Limb (tissue), 2 donors: Measurements from ENCODE around the gene MBD1.
"Not testable (repeated sequence)": the region's sequence is repeated elsewhere in the genome, so short reads cannot be mapped to it uniquely, and the experiment has no call there.

Source experiments
- DNase-seq, 2 donors: peaks; one replicate each; pipeline ENCODE4 v3.0.0-alpha.2; 2016; ENCODE audit errors: extremely low spot score in 2 of 2

Gene MBD1, protein sequence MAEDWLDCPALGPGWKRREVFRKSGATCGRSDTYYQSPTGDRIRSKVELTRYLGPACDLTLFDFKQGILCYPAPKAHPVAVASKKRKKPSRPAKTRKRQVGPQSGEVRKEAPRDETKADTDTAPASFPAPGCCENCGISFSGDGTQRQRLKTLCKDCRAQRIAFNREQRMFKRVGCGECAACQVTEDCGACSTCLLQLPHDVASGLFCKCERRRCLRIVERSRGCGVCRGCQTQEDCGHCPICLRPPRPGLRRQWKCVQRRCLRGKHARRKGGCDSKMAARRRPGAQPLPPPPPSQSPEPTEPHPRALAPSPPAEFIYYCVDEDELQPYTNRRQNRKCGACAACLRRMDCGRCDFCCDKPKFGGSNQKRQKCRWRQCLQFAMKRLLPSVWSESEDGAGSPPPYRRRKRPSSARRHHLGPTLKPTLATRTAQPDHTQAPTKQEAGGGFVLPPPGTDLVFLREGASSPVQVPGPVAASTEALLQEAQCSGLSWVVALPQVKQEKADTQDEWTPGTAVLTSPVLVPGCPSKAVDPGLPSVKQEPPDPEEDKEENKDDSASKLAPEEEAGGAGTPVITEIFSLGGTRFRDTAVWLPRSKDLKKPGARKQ

DNA sequence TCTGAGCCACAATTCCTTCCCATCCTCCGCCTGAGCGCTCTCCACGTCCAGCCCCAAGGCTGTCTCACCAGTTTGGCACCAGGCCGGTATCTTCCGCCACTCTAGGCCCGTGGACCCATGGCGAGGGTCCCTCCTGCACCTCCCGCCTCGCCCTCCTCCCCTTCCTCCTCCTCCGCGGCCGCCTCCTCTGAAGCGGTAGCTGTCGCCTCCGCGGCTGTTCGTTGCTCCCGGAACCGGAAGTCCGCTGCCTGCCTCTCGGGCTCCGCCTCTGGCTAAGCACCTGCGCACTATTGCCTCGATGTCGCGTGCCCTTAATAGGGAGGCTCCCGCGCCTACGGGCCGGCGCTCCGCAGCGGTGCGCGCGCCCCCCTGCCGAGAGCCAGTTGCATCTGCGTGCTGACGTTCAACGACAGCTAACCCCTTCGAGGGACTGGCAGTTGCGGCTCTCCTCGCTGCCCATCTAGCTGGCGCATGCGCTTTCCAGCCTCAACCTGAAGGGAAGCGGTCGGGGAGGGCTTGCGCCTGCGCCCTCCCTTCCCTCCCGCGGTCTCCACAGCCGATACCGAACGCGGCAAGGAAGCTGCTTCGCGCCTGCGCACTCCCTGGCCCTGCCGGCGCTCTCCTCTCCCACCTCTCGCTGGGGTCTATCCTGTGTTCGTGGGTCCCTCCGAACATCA lies at the start of gene MBD1:
Gene MBD1, minus strand, starts transcription at position 229 of the 677 bp plus-strand sequence. CDS start 1,531 bp downstream, outside the sequence.
- peak; percentile 96 to 99 for DNase-seq

DNA sequence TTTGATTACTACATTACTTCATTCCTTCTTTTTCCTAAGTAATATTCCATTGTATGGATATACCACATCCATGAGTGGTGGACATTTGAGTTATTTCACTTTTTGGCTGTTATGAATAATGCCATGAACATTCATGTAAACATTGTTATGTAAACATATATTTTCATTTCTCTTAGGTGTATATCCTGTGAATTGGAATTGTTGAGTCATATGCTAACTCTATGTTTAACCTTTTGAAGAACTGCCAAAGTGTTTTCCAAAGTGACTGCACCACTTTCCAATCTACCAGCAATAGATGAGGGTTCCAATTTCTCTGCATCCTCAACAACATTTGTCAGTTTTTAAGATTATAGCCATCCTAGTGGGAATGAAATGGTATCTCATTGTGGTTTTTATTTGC lies 48.9 kb upstream of the MBD1 start:
- DNase-seq, result no peak

DNA sequence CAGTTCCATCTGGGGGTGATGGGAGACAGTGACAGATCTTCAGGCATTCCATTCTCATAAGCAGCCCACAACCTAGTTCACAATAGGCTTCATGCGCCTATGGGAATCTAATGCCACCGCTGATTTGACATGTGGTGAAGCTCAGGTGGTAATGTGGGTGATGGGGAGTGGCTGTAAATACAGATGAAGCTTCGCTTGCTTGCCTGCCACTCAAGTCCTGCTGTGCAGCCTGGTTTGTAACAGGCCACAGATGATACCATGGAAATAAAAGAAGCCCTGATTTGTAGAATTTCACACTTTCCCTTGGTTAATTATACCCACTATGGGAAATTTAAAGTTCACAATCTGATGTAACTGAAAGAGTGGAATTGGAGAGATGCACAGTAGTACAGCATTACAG lies 46.7 kb upstream of the MBD1 start:
- no peak for DNase-seq

DNA sequence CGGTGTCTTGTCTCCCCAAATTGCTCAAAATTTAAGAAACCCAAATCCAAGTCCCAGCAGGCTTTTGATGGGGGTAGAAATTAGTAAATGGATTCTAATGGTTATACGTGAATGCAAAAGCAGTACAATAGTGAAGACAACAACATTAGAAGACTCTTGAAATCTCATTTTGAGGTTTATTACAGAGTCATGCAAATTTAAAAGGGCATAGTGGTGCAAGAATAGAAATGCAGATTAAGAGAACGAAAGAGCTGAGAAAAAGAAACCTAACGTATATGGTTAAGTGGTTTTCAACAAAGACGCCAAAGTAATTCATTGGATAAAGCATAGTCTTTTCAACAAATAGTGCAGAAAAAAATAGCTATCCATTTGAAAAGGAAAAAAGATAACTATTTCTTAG lies 39.4 kb upstream of the MBD1 start:
- no peak for DNase-seq

DNA sequence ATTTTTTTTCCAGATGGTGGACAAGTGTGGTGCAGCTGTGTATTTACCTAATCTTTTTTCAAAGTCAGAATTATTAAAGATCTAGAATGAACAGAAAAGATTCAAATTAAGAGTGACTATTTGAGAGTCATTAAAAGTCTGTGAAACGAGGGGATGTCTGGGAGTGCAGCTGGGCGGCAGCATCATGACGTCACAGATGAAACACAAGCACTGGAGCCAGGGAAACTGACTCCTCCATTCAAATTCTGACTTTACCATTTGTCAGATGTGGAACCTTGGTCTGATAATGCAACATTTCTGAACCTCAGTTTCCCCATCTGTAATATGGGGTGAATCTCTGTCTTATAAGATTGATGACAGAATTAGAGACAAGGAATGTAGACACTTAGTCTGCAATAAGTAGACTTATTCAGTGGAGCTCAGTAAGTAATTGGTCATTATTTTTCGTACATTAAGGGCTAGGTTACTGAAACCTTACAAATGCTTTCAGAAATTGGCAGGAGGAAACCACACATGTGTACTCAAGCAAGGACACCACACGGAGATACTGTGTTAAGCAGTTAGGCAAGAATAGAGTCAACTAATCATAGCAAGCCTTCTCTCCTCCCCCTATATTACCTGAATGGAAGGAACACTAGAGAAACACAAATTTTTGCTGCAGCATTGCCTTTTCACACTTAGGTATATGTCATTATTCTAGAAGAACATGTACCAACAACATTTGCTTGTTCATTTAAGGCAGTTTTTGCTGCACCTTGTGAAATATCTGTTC lies 34.0 kb upstream of the MBD1 start:
- DNase-seq, result no peak

DNA sequence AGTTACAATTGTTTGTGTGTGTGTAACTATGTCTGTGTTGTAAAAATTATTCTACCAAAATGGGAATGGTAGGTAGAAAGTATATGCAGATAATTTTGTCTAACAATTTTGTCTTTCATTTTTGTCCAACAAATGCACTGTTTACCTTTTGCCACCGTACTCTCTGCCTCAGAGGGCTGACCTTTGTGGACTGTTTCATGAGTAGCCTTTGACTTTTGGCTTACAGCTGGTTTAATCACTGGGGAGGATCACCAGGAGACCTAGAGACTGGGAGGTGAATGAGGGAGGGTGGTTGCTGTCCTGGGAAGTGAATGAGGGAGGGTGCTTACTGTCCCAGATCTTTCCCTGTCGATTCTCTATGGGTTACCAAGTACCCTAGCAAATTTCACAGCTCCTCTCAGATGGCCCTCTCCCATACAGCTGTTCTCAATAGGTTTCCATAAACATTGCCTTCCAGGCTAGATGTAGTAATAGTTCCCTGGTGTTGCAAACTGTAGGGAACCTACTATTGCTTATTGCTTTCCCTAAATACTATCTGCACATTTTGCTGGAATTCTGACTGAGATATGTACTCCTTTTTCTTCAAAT lies 32.6 kb upstream of the MBD1 start:
- no peak for DNase-seq

DNA sequence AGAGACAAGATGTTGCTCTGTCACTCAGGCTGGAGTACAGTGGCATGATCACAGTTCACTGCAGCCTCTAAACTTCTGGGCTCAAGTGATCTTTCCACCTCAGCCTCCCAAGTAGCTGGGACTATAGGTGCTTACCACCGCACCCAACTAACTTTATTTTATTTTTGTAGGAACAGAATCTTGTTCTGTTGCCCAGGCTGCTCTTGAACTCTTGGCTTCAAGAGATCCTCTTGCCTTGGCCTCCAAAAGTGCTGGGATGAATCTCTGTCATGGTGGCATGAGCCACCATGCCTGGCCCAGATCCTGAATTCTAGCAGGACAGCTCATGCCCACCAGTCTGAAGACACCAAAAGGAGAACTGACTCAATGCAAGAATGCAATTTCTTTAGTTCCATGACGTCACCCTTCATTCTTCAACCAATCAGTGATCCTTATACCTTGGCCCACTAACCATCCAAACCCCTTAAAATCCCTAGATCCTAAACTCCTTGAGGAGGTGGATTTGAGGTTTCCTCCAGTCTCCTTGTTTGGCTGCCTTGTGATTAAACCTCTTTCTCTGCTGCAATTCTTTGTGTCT lies 31.8 kb upstream of the MBD1 start:
- DNase-seq, result no peak

DNA sequence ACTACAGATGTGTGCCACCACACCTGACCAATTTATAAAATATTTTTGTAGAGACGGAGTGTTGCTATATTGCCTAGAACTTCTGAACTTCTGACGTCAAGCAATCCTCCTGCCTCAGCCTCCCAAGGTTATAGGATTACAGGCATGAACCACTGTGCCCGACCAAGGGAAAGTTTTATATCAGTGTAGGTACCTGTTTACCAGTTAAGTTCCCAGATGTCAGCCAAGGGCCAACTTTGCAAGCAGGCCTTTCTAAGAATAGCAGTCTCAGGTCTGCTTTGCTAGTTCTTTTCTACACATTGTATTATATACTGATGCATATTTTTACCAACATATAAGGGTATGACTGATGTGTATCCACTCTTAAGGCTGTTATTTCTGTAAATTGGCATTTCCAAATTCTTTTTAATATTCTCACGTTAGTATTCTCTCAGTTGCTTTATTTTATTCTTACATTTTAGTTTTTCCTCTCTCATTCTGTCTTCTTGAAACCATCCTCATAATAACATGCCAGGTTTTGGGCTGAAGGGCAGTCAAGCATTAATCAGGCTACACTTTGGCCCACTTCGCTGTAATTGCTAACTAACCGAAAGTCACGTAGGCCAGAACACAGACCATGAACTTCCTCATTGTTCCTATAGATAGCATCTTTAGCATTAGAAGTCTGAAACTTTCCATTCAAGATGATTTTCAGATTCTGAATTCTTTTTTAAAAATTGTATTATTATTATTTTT lies 31.1 kb upstream of the MBD1 start:
- no peak for DNase-seq

DNA sequence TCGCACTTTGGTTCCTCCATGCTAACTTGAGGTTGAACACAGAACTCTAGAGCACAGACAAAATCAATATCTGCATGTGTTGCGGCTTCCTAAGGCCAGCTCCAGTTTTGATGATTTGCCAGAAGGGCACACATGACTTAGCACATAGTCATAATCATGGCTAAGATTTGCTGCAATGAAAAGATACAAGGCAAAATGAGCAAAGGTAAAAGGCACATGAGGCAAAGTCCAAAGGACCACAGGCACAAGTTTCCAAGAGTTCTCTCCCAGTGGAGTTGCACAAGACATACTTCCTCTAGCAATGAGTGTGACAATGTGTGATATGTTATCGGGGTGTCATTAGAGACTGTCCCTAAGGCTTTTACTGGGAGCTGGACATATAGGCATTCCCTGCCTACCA lies 30.3 kb upstream of the MBD1 start:
- no peak for DNase-seq

DNA sequence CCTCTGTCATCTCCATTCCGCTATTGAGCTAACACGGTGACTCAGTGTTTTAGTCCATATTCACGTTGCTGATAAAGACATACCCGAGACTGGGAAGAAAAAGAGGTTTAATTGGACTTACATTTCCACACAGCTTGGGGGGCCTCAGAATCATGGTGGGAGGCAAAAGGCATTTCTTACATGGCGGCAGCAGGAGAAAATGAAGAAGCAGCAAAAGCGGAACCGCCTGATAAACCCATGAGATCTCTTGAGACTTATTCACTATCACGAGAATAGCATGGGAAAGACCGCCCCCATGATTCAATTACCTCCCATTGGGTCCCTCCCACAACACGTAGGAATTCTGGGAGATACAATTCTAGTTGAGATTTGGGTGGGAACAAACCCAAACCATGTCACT lies 28.8 kb upstream of the MBD1 start:
- DNase-seq, result no peak

DNA sequence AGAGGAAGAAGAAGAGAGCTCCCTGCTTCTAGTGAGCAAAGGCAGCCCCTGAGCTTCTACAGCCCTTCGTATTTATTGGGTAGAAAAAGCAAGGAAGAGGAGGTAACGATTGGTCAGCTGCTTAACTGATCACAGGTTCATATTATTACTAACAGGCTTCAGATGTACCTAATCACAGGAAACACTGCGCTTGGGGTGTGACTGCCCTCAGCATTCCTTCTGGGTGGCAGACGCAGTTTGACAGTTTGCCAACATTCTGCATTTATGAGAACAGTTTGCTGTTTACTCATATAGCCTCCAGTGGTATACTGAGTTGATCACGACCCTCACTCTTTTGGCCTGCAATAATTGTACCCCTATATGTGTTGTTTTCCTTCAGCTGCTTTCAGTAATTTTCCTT lies 27.5 kb upstream of the MBD1 start:
- not testable (repeated sequence) for DNase-seq

DNA sequence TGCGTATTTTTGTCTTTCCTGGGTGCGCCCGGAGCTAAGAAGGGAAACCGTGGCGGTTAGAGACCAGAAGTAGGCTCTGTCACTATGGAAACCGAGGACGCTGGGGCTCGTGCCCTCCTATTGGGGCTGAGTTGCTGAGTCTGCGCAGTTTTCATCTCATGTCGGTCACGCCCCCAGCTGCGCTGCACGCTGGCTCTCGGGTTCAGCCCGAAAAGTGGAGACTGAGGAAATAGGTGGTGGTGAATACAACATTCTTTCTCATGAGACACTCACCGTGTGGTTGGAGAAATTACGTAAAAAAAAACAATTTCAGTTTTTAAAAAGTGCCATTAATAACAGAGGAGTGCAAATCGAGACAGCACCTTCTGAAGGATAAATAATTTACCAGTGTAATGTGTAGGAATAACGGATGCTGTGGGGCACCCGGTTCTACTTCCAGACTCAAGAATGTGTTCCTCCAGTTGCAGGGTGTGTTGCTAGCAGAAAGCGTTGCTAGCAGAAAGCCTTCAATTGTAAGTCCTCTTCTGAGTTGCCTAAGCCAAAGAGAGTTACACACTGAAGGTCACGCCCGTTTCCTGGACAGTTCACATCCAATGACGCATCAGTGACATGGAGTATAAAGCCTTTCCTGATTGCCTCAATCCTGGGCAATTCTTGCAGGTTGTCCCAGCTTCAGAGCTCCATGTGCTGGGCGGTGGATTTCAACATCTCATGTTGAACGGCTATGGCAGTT lies 26.6 kb upstream of the MBD1 start:
- peak; percentile 87 to 89 for DNase-seq

DNA sequence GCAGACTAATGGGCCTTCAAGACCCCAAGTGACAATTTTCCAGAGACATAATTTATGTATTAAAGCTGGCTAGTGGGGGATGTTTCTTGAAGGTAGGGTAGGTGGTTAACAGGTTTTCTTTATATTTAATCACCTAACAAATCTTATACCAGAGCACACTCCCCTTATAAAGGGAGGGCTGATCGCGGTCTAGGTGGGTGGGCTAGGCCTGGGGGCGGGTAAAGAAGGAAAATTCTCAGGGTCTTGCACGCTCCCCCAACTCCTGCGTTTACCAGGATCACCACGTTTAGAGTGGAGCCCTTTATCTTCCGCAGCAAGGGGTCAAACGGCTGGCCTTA lies 26.0 kb upstream of the MBD1 start:
- DNase-seq, result no peak

DNA sequence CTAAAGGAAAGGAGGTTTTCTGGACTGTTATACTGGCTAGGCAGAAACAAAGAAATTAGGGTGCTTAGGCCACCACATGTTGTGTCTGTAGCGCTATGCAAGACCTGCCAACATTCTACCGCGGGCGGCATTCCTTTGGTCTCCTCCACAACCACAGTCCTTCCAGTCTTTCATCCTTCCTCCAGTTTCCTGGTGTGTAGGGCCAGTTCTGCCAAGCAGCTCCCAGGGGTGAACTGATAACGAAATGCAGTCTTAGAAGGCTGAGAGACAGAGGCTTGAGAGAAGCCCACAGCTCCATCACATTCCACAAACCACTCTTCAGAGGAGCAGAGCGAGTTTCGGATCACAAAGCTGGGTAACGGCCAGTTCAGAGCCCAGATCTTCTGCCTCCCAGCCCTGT lies 25.6 kb upstream of the MBD1 start:
- no peak for DNase-seq

DNA sequence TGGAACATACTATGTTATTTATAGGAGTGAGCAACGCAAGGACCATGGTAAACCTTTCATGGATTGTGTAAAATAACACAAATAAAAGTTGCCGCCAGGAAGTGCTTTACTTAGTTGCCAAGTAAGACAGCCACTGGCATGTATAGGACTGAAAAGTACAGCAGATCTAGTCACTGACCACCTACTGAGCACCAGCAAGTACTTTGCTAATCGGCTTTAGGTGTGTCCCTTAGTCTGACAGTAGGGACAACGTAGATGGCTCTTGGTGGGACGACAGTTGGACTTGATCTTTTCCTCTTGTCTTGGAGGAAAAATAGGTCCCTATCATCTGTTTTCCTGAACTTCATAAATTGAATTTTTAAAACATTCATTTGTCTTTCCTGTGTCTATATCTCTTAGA lies 19.8 kb upstream of the MBD1 start:
- no peak for DNase-seq

DNA sequence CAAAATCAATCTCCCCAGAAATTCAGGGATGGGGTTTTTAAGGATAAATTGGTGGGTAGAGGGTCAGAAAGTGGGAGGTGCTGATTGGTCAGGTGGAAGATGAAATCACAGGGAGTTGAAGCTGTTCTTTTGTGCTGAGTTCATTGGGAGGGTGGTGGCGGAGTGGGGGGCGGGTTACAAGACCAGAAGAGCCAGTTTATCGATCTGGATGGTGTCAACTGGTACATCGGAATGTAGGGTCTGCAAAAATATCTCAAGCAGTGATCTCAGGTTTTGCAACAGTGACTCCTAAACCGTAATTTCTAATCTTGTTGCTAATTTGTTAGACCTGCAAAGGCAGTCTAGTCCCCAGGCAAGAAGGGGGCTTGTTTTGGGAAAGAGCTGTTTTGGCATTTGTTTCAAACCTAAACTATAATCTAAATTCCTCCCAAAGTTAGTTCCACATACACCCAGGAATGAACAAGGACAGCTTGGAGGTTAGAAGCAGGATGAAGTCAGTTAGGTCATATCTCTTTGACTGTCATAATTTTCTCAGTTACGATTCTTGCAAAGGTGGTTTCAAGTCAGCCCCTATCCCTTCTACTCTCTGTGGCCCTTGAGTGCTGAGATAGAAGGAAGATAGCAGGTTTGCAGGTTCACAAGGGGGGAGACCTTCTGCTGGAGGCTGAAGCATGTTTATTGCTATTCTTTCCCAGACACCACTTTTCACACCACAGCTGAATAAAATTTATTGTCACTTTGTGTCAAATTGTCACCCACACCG lies 18.5 kb upstream of the MBD1 start:
- DNase-seq, result no peak

DNA sequence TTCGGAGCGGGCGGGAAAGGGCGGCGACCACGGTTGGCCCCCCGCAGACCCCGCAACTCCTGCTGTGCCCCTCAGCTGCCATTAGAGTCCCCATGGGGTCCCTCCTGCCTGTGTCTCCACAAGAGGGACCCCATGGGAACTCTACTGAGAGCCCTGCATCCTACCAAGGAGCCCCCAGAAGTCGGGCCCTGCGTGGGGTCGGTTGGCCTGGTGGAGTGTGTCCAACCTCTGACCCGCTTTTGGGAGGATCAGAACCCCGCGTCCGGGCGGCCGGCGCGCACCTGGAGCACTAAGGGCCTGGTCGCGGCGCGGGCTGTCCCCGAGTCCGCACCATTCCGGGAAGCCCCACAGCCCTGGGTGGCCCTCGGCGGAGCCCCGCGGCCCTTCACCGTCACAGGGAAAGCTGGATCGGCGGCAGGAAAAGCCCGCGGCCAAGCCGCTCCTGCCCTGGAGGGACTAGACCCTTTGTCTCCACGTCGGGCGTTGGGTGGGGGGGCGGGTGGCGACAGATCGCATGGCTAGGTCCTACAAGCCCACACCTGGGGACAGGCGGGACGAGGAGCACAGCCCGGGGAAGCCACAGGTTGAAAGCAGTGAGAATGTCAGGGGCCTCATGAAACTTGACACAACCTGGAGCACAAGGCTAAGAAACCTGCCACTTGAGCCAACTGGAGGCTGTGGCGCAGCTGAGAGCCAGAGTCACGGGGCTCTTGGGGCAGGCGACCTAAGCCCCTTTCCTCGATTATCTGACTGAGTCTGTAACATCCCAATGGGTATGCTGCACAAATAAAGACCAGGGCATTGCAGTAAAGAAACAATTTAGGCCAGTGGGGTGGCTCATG lies 17.3 kb upstream of the MBD1 start:
- DNase-seq, result no peak
